ENCODE results near the gene ADORA2A. TPM values are rescaled to one million over a fixed set of nuclear protein-coding genes. Genes with fewer than 3 reads are reported as not detected.

ADORA2A gene
- total and polyA plus RNA-seq, 2 of the 8 experiments (the other 6 are each of a cell fraction or from before 2014, with no cell fraction given), result 7.1 to 20.3 TPM

DNA sequence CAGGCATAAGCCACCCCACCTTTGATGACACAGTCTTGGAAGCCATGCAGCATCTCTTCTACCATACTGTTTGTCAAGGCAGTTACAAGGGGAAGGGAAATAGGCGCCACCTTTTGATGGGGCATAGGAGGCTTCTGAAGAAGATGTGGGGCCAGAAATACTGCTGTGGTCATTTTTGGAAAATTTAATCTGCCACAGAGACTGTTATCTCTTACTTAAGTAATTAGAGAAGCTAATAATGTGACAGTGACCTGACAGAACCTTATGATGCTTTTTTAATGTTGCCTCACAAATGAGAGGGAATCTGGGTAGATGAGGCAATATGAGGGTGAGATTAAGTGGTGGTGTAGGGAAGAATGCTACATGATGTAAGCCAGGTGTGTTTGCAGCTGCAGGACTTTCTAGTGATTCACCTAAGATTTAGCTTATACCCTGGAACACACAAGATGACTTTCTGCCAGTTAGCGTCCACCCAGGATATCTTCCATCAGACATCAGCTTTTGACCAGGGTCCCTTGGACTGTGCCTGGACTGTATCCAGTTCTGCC is 34.3 kb upstream of the ADORA2A start:
- H3K4me1 ChIP-seq (replicated peaks in 1 of 4; ENCODE audit: control insufficient read depth in 3 of 4, insufficient read depth in 4 of 4, low read length in 3 of 4), result no peaks in the 10 kb centered on the region
- H3K27me3 ChIP-seq (replicated peaks in 1 of 4; ENCODE audit: control insufficient read depth in 3 of 4, extremely low read depth in 1 of 4, insufficient read depth in 3 of 4, low read length in 3 of 4), result no peaks in the 10 kb centered on the region
- H2AFZ ChIP-seq (ENCODE audit: low read length), result no peak overlapping the region
- H3K23ac ChIP-seq (ENCODE audit: insufficient read length), result no peak overlapping the region
- peaks cover 0 to 9% (median 3%) of the 10 kb centered on the region in 4 experiments; a peak in 2 of 8 replicates for H3K36me3 ChIP-seq (ENCODE audit: control insufficient read depth in 2 of 4, insufficient read depth in 4 of 4, low read length in 3 of 4)
- no peak overlapping the region for H2BK5ac ChIP-seq (ENCODE audit: low read depth, low read length)
- no peak overlapping the region for H2BK12ac ChIP-seq (ENCODE audit: low read depth, low read length)
- H2AK5ac ChIP-seq (ENCODE audit: low read depth, low read length), result no peak overlapping the region
- no peak overlapping the region for H4K8ac ChIP-seq (ENCODE audit: extremely low read depth, insufficient read depth, low read length)
- CTCF ChIA-PET (ENCODE audit: partially characterized antibody), result interaction anchor here (1.0 to 2.4 kb wide), 3 partner anchors 28 to 115 kb away, joined by 3 to 13 read pairs (median 4); no protein-coding TSS in a partner anchor
- DNase-seq (ENCODE audit: low read depth in 1 of 2, low spot score in 2 of 2) (no peak), FAIRE-seq (no peak)
- H3K4me3 ChIP-seq (ENCODE audit: extremely low read depth in 1 of 4, insufficient read depth in 2 of 4, low read depth in 3 of 4, low read length in 4 of 4), result no peak overlapping the region
- no peaks in the 10 kb centered on the region for H3K9me3 ChIP-seq (ENCODE audit: insufficient read depth in 2 of 2, low read depth in 1 of 2, low read length in 1 of 2)
- no peak overlapping the region for H3K9ac ChIP-seq (replicated peaks in 1 of 4; ENCODE audit: extremely low read depth in 1 of 4, low read depth in 3 of 4, low read length in 3 of 4)
- TF ChIP-seq EZH2 (IDR thresholded peaks at IDR 0.05; ENCODE audit: low read depth, low read length, severe bottlenecking) (no peak), YY1 (IDR thresholded peaks at IDR 0.05; ENCODE audit: low read depth, low read length) (no peak), RBBP5 (IDR thresholded peaks at IDR 0.05; ENCODE audit: borderline replicate concordance, low read depth, low read length) (no peak), E2F6 (IDR thresholded peaks at IDR 0.05) (no peak), CEBPB (IDR thresholded peaks at IDR 0.05; ENCODE audit: low read depth, low read length) (no peak), FOSL1 (IDR thresholded peaks at IDR 0.05; ENCODE audit: insufficient read depth, low read depth, low read length) (no peak), HDAC6 (IDR thresholded peaks at IDR 0.05; ENCODE audit: low read depth, low read length) (no peak), SIX5 (IDR thresholded peaks at IDR 0.05; ENCODE audit: low read depth, low read length) (no peak)
- no peak overlapping the region for H3K14ac ChIP-seq (ENCODE audit: insufficient read length)
- no peak overlapping the region for H3K4ac ChIP-seq (replicated peaks; ENCODE audit: insufficient read length, low read depth, low read length)
- 89% methylated on average over 2 of the region's 2 CpGs; no CpG with 5 or more reads in 1 of the 2 experiments for WGBS, 2 experiments (ENCODE audit: extremely low coverage in 1 of 2, insufficient coverage in 1 of 2, insufficient read length in 1 of 2, insufficient replicate concordance in 2 of 2, low coverage in 1 of 2, low lambda C conversion rate in 2 of 2, missing lambda C conversion rate in 1 of 2)
- no peak overlapping the region for H2BK15ac ChIP-seq (ENCODE audit: low read length)
- 0 out of 2 replicates have a peak overlapping the region, but pooled peaks have one; percentile 8 for H3K27ac ChIP-seq (ENCODE audit: low read depth, low read length)
- H2BK120ac ChIP-seq (replicated peaks; ENCODE audit: low read depth, low read length), result no peak overlapping the region
- H3K79me2 ChIP-seq (ENCODE audit: control insufficient read depth in 1 of 2, insufficient read depth in 2 of 2, low read length in 2 of 2), result no peaks in the 10 kb centered on the region
- no peak overlapping the region for H4K91ac ChIP-seq (replicated peaks; ENCODE audit: insufficient read length, low read length)
- H3K56ac ChIP-seq (replicated peaks; ENCODE audit: insufficient read length, low read depth, low read length), result no peak overlapping the region
- no peak overlapping the region for H3K18ac ChIP-seq (ENCODE audit: extremely low read depth, low read length)
- no peaks in the 10 kb centered on the region for H3K23me2 ChIP-seq (ENCODE audit: low read depth, low read length)
- H4K5ac ChIP-seq (ENCODE audit: insufficient read length, low read depth, low read length), result no peak overlapping the region
- no peak overlapping the region for H2BK20ac ChIP-seq (ENCODE audit: low read length)
- H4K20me1 ChIP-seq (replicated peaks in 1 of 2; ENCODE audit: control insufficient read depth in 1 of 2, insufficient read depth in 2 of 2, low read length in 2 of 2), result no peaks in the 10 kb centered on the region
- no peak overlapping the region for H3K4me2 ChIP-seq (ENCODE audit: insufficient read depth in 1 of 2, low read depth in 2 of 2, low read length in 2 of 2)
- POLR2A ChIA-PET (ENCODE audit: partially characterized antibody), result interaction anchor here (0.7 to 2.2 kb wide), 3 partner anchors 13 to 178 kb away, joined by 3 to 5 read pairs (median 3); no protein-coding TSS in a partner anchor
- no peaks in the 10 kb centered on the region for H3K79me1 ChIP-seq (ENCODE audit: low read depth, low read length)
